Activated CD8-positive, alpha-beta T cell treated with anti-CD3 and anti-CD28 coated beads, Interleukin-2, amount 10 ng/mL, durations not matched to agents 7 days and 5 days (primary cell): Measurements from ENCODE around the gene CAPN8. TPM values are rescaled to one million over a fixed set of nuclear protein-coding genes. Genes with fewer than 3 reads are reported as not detected.

Experiments
- ATAC-seq: fragments of 150-1000 bp; cut with Tn5 transposase; one replicate; pipeline ENCODE4 v1.10.0; 2021; ENCODE audit warnings: moderate library complexity
- CTCF ChIA-PET: fragments of 350-600 bp; sonication (Branson Sonifier 250); formaldehyde crosslinking; loops from one replicate; lab custom pipeline; 2021; ENCODE audit warnings: antibody characterized with exemption; lab: Charles Lee
- POLR2A ChIA-PET: fragments of 350-600 bp; sonication (Branson Sonifier 250); formaldehyde crosslinking; loops from one replicate; lab custom pipeline; 2021; ENCODE audit warnings: antibody characterized with exemption; lab: Charles Lee
- DNase-seq: peaks from one replicate; pipeline ENCODE4 v3.0.0-alpha.2; 2020
- H3K27ac Mint-ChIP-seq: one replicate; pipeline ENCODE4 v1.8.0; 2021; ENCODE audit warnings: mild to moderate bottlenecking, mixed read lengths
- H3K27me3 Mint-ChIP-seq: one replicate; pipeline ENCODE4 v1.8.0; 2021; ENCODE audit warnings: low read depth, mixed read lengths
- H3K36me3 Mint-ChIP-seq: one replicate; pipeline ENCODE4 v1.8.0; 2021; ENCODE audit warnings: low read depth, mixed read lengths
- H3K4me1 Mint-ChIP-seq: one replicate; pipeline ENCODE4 v1.8.0; 2021; ENCODE audit warnings: low read depth, mixed read lengths
- H3K4me3 Mint-ChIP-seq: one replicate; pipeline ENCODE4 v1.8.0; 2021; ENCODE audit warnings: mild to moderate bottlenecking, mixed read lengths
- H3K9me3 Mint-ChIP-seq: one replicate; pipeline ENCODE4 v1.8.0; 2022; ENCODE audit warnings: mixed read lengths; ENCODE audit not compliant: insufficient read depth
- total RNA-seq, 2 experiments: library from RNA; stranded (reverse); gene quantifications; one replicate each; pipeline ENCODE4 v1.2.3, GENCODE V29; 2021

CAPN8 gene
- total RNA-seq, 2 experiments from 2014 or later = 0.08 TPM; not detected in 1

DNA sequence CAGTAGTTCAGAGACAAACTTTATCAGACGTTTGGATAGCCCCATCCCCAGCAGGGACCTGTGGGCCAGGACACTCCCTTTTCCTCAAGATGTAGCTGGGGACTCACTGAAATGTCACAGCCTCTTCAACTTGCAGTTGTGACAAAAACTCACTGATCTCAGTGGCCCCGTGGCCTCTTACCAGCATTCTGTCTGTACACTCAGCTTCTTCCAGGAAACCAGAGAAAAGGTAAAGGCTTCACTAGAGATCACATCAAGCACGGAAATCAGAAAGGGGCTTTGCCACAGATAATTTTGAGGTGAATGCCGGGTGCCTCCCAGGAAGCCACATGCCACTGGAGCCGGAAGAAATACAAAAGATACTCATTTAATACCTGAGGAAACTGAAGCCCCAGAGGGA, 150.1 kb downstream of the CAPN8 start:
- ChIA-PET CTCF (interaction anchor here (1.2 to 2.1 kb wide), 3 partner anchors 41 to 382 kb away, joined by 4 to 6 read pairs (median 4); no protein-coding TSS in a partner anchor), POLR2A (interaction anchor here (0.7 kb wide), 1 partner anchor 103 kb away, joined by 4 read pairs; no protein-coding TSS in a partner anchor)
- Mint-ChIP-seq H3K4me1 (peaks cover 25% of the 10 kb centered on the region), H3K9me3 (peaks cover 8% of the 10 kb centered on the region), H3K27ac (peak overlapping the region; percentile 80), H3K27me3 (no peaks in the 10 kb centered on the region), H3K4me3 (no peak overlapping the region), H3K36me3 (no peaks in the 10 kb centered on the region)
- peak; percentile 42 for DNase-seq
- ATAC-seq = peak; percentile 70

DNA sequence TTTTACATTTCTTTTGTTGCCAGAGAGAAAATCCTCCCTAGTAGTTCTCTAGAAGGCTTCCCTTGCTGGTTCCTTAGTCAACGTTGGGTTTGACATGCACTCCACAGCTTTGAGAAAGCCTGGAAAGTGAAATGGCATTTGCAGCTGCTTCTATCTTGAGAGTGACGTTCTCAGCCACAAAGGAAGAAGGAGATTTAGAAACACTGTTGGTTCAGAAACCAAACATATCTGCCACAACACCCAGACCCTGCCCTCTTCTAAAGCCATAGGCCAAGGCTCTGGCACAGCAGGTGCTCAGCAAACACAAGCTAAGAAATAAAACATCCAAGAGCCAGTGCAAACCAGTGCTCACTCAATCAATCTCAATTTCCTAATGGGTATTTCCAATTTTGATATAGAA, 150.9 kb downstream of the CAPN8 start:
- Mint-ChIP-seq H3K27me3 (no peaks in the 10 kb centered on the region), H3K27ac (peak overlapping the region; percentile 80), H3K36me3 (no peaks in the 10 kb centered on the region), H3K4me3 (peak overlapping the region; percentile 8), H3K4me1 (peaks cover 25% of the 10 kb centered on the region), H3K9me3 (peaks cover 12% of the 10 kb centered on the region)
- ChIA-PET CTCF (interaction anchor here (1.2 to 2.1 kb wide), 2 partner anchors 42 to 381 kb away, joined by 4 to 6 read pairs; no protein-coding TSS in a partner anchor), POLR2A (interaction anchor here (0.7 kb wide), 1 partner anchor 104 kb away, joined by 4 read pairs; no protein-coding TSS in a partner anchor)
- no peak for DNase-seq
- no peak for ATAC-seq

GRCh38 chr1:223513309-223513708, 152.2 kb downstream of the CAPN8 start:
- ChIA-PET POLR2A (no interaction called here), CTCF (interaction anchor here (1.5 kb wide), 1 partner anchor 15 kb away, joined by 4 read pairs; no protein-coding TSS in a partner anchor)
- Mint-ChIP-seq H3K9me3 (peaks cover 8% of the 10 kb centered on the region), H3K27ac (no peak overlapping the region), H3K4me3 (no peak overlapping the region), H3K27me3 (no peaks in the 10 kb centered on the region), H3K4me1 (peaks cover 25% of the 10 kb centered on the region), H3K36me3 (no peaks in the 10 kb centered on the region)
- DNase-seq (no peak), ATAC-seq (no peak)

DNA sequence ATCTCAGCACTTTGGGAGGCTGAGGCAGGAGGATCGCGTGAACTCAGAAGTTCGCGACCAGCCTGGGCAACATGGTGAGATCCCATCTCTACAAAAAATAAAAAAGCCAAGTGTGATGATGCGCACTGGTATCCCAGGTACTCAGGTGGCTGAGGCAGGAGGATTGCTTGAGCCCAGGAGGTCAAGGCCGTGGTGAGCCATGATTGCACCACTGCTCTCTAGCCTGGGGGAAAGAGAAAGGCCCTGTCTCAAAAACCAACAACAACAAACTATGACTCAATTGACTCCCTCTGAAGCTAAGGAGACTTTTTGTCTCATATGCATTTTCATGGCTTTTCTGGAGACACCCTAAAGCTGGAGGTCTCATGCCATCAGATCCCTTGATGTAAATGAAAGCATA, 153.4 kb downstream of the CAPN8 start:
- no peak overlapping the region for H3K27ac Mint-ChIP-seq
- CTCF ChIA-PET = no interaction called here
- H3K4me1 Mint-ChIP-seq = peaks cover 25% of the 10 kb centered on the region

GRCh38 chr1:223508796-223509195, 156.7 kb downstream of the CAPN8 start:
- peaks cover 2% of the 10 kb centered on the region for H3K4me1 Mint-ChIP-seq
- CTCF ChIA-PET = no interaction called here
- H3K27ac Mint-ChIP-seq = no peak overlapping the region
- peaks cover 8% of the 10 kb centered on the region for H3K9me3 Mint-ChIP-seq
- no peaks in the 10 kb centered on the region for H3K36me3 Mint-ChIP-seq
- DNase-seq = no peak
- POLR2A ChIA-PET = no interaction called here
- no peak for ATAC-seq
- no peaks in the 10 kb centered on the region for H3K27me3 Mint-ChIP-seq
- H3K4me3 Mint-ChIP-seq = no peak overlapping the region

More for the DNA sequence above, 153.4 kb downstream of the CAPN8 start:
- POLR2A ChIA-PET = no interaction called here
- Mint-ChIP-seq H3K27me3 (no peaks in the 10 kb centered on the region), H3K36me3 (no peaks in the 10 kb centered on the region), H3K9me3 (peaks cover 8% of the 10 kb centered on the region), H3K4me3 (no peak overlapping the region)
- DNase-seq (no peak), ATAC-seq (no peak)

DNA sequence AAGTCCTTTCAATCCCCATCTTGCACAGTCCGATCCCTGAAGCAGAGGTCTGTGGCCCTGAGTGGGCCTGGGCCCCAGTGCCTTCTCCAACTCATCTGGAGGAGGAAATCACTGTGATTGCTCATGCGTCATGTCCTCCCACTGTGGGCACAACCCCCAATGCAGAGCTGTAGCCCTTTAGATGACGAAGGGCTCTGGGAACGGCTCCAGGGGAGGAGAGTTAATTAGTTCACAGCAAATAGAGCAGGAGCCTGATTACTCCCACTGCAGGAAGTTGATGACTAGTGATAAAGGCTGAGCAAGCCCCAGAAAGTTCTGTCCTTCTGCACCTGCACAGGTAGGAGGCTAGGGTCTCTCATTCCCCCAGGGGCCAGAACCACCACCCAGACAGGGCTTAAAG, 160.8 kb downstream of the CAPN8 start:
- no peaks in the 10 kb centered on the region for H3K36me3 Mint-ChIP-seq
- no peaks in the 10 kb centered on the region for H3K9me3 Mint-ChIP-seq
- H3K27ac Mint-ChIP-seq = no peak overlapping the region
- H3K4me1 Mint-ChIP-seq = no peaks in the 10 kb centered on the region
- CTCF ChIA-PET = no interaction called here
- H3K27me3 Mint-ChIP-seq = no peaks in the 10 kb centered on the region
- no peak for DNase-seq
- no peak overlapping the region for H3K4me3 Mint-ChIP-seq
- ATAC-seq = no peak
- POLR2A ChIA-PET = no interaction called here

GRCh38 chr1:223503348-223503747, 162.2 kb downstream of the CAPN8 start:
- Mint-ChIP-seq H3K4me3 (no peak overlapping the region), H3K36me3 (no peaks in the 10 kb centered on the region), H3K9me3 (no peaks in the 10 kb centered on the region), H3K4me1 (no peaks in the 10 kb centered on the region), H3K27ac (no peak overlapping the region), H3K27me3 (no peaks in the 10 kb centered on the region)
- no peak for DNase-seq
- ChIA-PET CTCF (no interaction called here), POLR2A (no interaction called here)
- no peak for ATAC-seq

DNA sequence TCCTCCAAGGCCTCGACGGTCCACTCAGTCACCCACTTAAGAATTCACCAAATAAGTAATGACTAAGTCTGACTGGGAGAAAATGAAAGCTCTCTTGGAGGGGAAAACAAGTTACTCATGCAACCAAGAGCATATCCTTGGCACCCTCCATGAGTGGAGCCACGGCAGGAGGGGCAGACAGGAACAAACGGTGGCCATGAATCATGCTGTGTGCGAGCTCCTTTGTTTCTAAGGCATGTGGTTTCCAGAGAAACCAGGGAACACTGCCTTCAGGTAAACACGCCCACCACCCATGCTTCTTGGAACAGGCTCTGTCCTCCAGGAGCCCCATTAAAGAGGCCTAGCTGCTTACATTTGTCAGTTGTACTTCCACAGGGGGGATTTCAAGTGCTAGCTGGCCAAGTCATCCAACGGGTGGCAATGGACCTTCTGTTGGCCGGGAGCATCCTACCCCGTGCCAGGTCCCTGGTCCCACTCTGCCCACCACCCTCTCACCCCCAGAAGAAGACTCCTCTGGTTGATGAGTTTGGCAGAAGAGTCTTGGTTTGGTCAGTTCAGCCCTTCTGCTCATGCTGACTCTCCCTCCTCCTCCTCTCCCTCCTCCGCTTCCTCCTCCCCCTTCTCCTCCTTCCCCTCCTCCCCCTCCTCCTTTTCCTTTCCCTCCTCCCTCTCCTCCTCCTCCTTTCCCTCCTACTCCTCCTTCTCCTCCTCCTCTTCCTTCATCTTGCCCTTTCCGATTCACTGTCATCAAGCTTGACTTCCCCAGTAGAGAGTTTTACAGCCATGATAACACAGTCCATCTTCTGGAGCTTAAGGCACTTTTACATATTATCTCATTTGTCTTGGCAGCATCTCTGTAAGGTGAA, 164.7 kb downstream of the CAPN8 start:
- Mint-ChIP-seq H3K27ac (peak overlapping the region; percentile 0), H3K27me3 (no peaks in the 10 kb centered on the region), H3K36me3 (no peaks in the 10 kb centered on the region), H3K4me1 (no peaks in the 10 kb centered on the region), H3K4me3 (no peak overlapping the region), H3K9me3 (no peaks in the 10 kb centered on the region)
- ChIA-PET CTCF (interaction anchor here (0.7 to 0.8 kb wide), 2 partner anchors 146 to 367 kb away, joined by 3 read pairs; no protein-coding TSS in a partner anchor), POLR2A (no interaction called here)
- DNase-seq (no peak), ATAC-seq (no peak)

- Mint-ChIP-seq H3K4me3 (no peak overlapping the region), H3K27me3 (no peaks in the 10 kb centered on the region), H3K4me1 (no peaks in the 10 kb centered on the region), H3K27ac (no peak overlapping the region), H3K9me3 (no peaks in the 10 kb centered on the region), H3K36me3 (no peaks in the 10 kb centered on the region)
- no peak for ATAC-seq
- no peak for DNase-seq
- CTCF ChIA-PET = no interaction called here
- POLR2A ChIA-PET = no interaction called here
Observed at GRCh38 chr1:223496883-223497282, 168.6 kb downstream of the CAPN8 start.

DNA sequence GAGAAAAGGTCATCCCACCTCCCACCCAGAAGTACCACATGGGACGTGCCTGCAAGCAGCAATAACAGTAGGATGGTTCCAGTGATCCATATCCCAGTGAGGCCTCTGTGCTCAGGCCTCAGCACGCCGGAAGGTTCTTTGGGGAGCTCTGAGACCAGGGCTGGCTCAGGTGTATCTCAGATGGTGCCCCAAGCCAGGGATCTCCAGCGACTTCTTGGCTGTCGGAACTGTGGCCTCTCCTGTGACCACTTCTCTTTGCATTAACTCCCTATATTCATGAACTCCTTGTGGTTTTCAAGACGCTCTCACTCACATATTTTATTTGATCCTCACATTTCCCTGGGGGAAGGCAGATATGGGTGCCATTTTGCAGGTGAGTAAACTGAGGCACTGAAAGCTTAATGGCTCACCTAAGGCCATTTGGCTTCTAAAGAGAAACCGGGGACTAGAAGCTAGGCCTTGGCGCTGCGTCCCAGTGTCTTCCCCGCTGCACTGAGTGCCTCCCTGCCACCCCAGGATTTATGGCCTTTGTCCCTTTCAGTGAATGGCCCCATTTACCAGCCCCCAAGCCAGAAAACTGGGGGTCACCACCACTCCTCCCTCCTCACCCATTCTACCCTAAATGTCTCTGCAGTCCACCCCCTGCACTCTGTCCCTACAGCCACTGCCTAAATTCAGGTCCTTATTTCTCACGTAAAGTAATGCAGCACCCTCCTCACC, 170.4 kb downstream of the CAPN8 start:
- Mint-ChIP-seq H3K36me3 (no peaks in the 10 kb centered on the region), H3K4me1 (no peaks in the 10 kb centered on the region), H3K27ac (no peak overlapping the region), H3K4me3 (no peak overlapping the region), H3K9me3 (no peaks in the 10 kb centered on the region), H3K27me3 (no peaks in the 10 kb centered on the region)
- CTCF ChIA-PET = no interaction called here
- no peak for ATAC-seq
- no peak for DNase-seq
- POLR2A ChIA-PET = no interaction called here

GRCh38 chr1:223492044-223492443, 173.5 kb downstream of the CAPN8 start:
- no peaks in the 10 kb centered on the region for H3K4me1 Mint-ChIP-seq
- no peaks in the 10 kb centered on the region for H3K9me3 Mint-ChIP-seq
- H3K27ac Mint-ChIP-seq = no peak overlapping the region
- ChIA-PET POLR2A (no interaction called here), CTCF (no interaction called here)
- H3K36me3 Mint-ChIP-seq = no peaks in the 10 kb centered on the region
- no peak for ATAC-seq
- H3K4me3 Mint-ChIP-seq = no peak overlapping the region
- DNase-seq = no peak
- H3K27me3 Mint-ChIP-seq = peaks cover 4% of the 10 kb centered on the region
